Ishikawa (cell line): Measurements from ENCODE around the gene RIPK1.

ENCODE experiments used
- EP300 ChIP-seq: IDR thresholded peaks from 2 replicates; pipeline ENCODE4 v1.6.1; 2012; ENCODE audit warnings: borderline replicate concordance
- TAF1 ChIP-seq: IDR thresholded peaks from 2 replicates; pipeline ENCODE4 v1.6.1; 2012; ENCODE audit warnings: low read depth, mild to moderate bottlenecking
- TCF12 ChIP-seq: IDR thresholded peaks from 2 replicates; pipeline ENCODE4 v1.6.1; 2012; ENCODE audit warnings: low read depth
- TF ChIP-seq, protein P1 (sequence below): IDR thresholded peaks from 2 replicates; pipeline ENCODE4 v1.6.1; 2012; ENCODE audit warnings: low read depth, mild to moderate bottlenecking

DNA sequence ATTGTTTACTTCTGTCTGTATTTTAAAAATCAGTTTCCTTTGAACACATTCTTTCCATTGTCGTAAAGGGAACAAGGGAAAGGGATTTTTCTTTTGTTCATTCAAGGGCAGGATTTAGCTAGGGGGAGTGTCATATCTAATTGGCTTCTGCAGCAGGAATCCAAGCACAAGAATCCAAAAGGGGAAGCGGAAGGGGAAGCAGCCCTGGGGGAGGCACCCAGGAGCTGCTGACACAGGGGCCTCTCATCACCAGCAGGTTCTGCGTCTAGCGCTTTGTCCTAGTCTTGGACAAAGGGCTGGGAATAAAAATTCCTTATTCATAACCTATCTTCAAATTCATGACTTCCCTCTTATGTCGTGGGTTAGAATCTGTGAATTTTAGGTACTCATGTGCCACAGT lies 13.7 kb downstream of the RIPK1 start:
- TF ChIP-seq TAF1 (no peak), TCF12 (no peak), EP300 (no peak)
- TF ChIP-seq, protein P1, sequence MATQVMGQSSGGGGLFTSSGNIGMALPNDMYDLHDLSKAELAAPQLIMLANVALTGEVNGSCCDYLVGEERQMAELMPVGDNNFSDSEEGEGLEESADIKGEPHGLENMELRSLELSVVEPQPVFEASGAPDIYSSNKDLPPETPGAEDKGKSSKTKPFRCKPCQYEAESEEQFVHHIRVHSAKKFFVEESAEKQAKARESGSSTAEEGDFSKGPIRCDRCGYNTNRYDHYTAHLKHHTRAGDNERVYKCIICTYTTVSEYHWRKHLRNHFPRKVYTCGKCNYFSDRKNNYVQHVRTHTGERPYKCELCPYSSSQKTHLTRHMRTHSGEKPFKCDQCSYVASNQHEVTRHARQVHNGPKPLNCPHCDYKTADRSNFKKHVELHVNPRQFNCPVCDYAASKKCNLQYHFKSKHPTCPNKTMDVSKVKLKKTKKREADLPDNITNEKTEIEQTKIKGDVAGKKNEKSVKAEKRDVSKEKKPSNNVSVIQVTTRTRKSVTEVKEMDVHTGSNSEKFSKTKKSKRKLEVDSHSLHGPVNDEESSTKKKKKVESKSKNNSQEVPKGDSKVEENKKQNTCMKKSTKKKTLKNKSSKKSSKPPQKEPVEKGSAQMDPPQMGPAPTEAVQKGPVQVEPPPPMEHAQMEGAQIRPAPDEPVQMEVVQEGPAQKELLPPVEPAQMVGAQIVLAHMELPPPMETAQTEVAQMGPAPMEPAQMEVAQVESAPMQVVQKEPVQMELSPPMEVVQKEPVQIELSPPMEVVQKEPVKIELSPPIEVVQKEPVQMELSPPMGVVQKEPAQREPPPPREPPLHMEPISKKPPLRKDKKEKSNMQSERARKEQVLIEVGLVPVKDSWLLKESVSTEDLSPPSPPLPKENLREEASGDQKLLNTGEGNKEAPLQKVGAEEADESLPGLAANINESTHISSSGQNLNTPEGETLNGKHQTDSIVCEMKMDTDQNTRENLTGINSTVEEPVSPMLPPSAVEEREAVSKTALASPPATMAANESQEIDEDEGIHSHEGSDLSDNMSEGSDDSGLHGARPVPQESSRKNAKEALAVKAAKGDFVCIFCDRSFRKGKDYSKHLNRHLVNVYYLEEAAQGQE: no peak
